Astrocyte of the spinal cord (primary cell): ENCODE results near the gene HDAC4.

Experiments
- DNase-seq: peaks from one replicate; pipeline ENCODE4 v3.0.0; 2011; ENCODE audit warnings: low read depth, low spot score
- H3K4me3 ChIP-seq: 2 replicates; pipeline ENCODE4 v1.5.1; 2011; ENCODE audit warnings: low read depth, mild to moderate bottlenecking, low read length, moderate library complexity
- CTCF ChIP-seq: IDR thresholded peaks from 2 replicates; pipeline ENCODE4 v1.5.1; 2012; ENCODE audit warnings: low read depth, mild to moderate bottlenecking, low read length, inconsistent platforms
- in situ Hi-C: cut with HindIII; loops from 2 replicates; pipeline ENCODE4 v1.10.0; 2017; ENCODE audit warnings: low sequenced_read_pairs

HDAC4 gene

GRCh38 chr2:239140346-239141020 is 260.3 kb downstream of the HDAC4 start:
- in situ Hi-C loops, result no loop called here
- H3K4me3 ChIP-seq, result no peak overlapping the region
- DNase-seq, result peak; percentile 17
- TF ChIP-seq CTCF, result no peak

GRCh38 chr2:239139566-239139965 is 261.3 kb downstream of the HDAC4 start:
- DNase-seq, result no peak
- TF ChIP-seq CTCF, result no peak
- in situ Hi-C loops, result no loop called here
- no peak overlapping the region for H3K4me3 ChIP-seq

GRCh38 chr2:239139101-239139500 is 261.7 kb downstream of the HDAC4 start:
- H3K4me3 ChIP-seq, result no peak overlapping the region
- no peak for DNase-seq
- in situ Hi-C loops, result no loop called here
- no peak for TF ChIP-seq CTCF

GRCh38 chr2:239138610-239139009 is 262.2 kb downstream of the HDAC4 start:
- no peak overlapping the region for H3K4me3 ChIP-seq
- in situ Hi-C loops, result no loop called here
- no peak for TF ChIP-seq CTCF
- DNase-seq, result no peak

GRCh38 chr2:239137898-239138283 is 262.9 kb downstream of the HDAC4 start:
- H3K4me3 ChIP-seq, result no peak overlapping the region
- no peak for DNase-seq
- in situ Hi-C loops, result no loop called here
- no peak for TF ChIP-seq CTCF

GRCh38 chr2:239137165-239137897 is 263.5 kb downstream of the HDAC4 start:
- no peak overlapping the region for H3K4me3 ChIP-seq
- in situ Hi-C loops, result no loop called here
- TF ChIP-seq CTCF, result no peak
- no peak for DNase-seq
